ENCODE measurements around the gene PDXDC1.

- TF ChIP-seq CTCF (IDR thresholded peaks at IDR 0.05) (no peak), ZFX (IDR thresholded peaks at IDR 0.05; ENCODE audit: borderline replicate concordance) (no peak)
These were observed 166.8 kb downstream of the PDXDC1 start for GRCh38 chr16:15141586-15141985.
